ENCODE measurements around the gene ABCG4.

DNA sequence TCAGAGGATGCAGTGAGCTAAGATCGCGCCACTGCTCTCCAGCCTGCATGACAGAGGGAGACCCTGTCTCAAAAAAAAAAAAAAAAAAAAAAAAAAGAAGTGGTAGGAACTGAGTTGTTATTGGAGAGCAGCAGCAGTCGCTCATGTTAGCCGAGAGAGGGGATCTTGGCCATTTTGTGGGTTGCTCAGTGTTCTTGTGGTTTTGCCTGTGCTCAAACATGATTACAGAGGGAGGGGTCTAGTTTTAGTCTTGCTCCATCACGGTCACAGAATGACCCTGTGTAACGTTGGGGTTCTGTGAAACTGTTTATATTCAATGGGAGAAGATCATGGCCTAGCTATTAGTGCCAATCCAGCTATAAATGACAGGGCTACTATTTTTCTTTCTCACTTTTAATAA, 49.1 kb upstream of the ABCG4 start:
- TF ChIP-seq POLR2A (IDR thresholded peaks at IDR 0.05; ENCODE audit: low read length) (no peak), GATA1 (IDR thresholded peaks at IDR 0.05; ENCODE audit: low read depth, low read length) (no peak)
